Lung (tissue), 12 donors: Measurements from ENCODE around the gene CCNY. TPM values are rescaled to one million over a fixed set of nuclear protein-coding genes. Genes with fewer than 3 reads are reported as not detected.
A peak's percentile ranks its signal among the peaks of the same experiment; 100 is the strongest.

Experiments used
- ATAC-seq: fragments of 200-7000 bp; cut with Tn5 transposase; one replicate; pipeline ENCODE4 v1.9.1; 2020; ENCODE audit warnings: moderate number of reproducible peaks; ENCODE audit not compliant: insufficient read depth, low FRiP score
- DNase-seq, 3 donors: peaks; one replicate each; pipeline ENCODE4 v3.0.0-alpha.2; 2013 to 2017
- H3K27ac ChIP-seq, 2 donors: one replicate each; pipeline ENCODE4 v1.5.1; 2013; ENCODE audit warnings: mild to moderate bottlenecking in 2 of 2, moderate library complexity in 2 of 2, control low read depth in 1 of 2, inconsistent platforms in 1 of 2, low read depth in 1 of 2, low read length in 1 of 2
- H3K27me3 ChIP-seq, 3 donors: one replicate each; pipeline ENCODE4 v1.5.1; 2013; ENCODE audit warnings: low read length in 2 of 3; ENCODE audit not compliant: control insufficient read depth in 3 of 3, insufficient read depth in 3 of 3
- H3K36me3 ChIP-seq, 4 donors: one replicate each; pipeline ENCODE4 v1.5.1; 2013; ENCODE audit warnings: low read length in 4 of 4, mild to moderate bottlenecking in 1 of 4, moderate library complexity in 1 of 4; ENCODE audit not compliant: control insufficient read depth in 4 of 4, insufficient read depth in 4 of 4
- H3K4me1 ChIP-seq, 5 donors: one replicate each; pipeline ENCODE4 v1.5.1; 2013; ENCODE audit warnings: low read length in 5 of 5, mild to moderate bottlenecking in 2 of 5, moderate library complexity in 1 of 5; ENCODE audit not compliant: control insufficient read depth in 5 of 5, insufficient read depth in 5 of 5
- H3K4me3 ChIP-seq: one replicate; pipeline ENCODE4 v1.5.1; 2013; ENCODE audit warnings: mild to moderate bottlenecking, control low read depth, moderate library complexity
- H3K9ac ChIP-seq, 2 donors: one replicate each; pipeline ENCODE4 v1.5.1; 2013; ENCODE audit warnings: low read length in 2 of 2, control low read depth in 1 of 2; ENCODE audit not compliant: insufficient read depth in 1 of 2
- H3K9me3 ChIP-seq, 4 donors: one replicate each; pipeline ENCODE4 v1.5.1; 2013; ENCODE audit warnings: low read length in 3 of 4, mild to moderate bottlenecking in 1 of 4, moderate library complexity in 1 of 4; ENCODE audit not compliant: control insufficient read depth in 4 of 4, insufficient read depth in 3 of 4
- CTCF ChIP-seq: IDR thresholded peaks from 2 replicates; pipeline ENCODE4 v1.5.1; 2012; ENCODE audit warnings: mild to moderate bottlenecking; ENCODE audit errors: control extremely low read depth, extremely low read depth
- WGBS, 2 donors: extraction: QIAGEN DNeasy Blood & Tissue Kit; methylation state at CpG; one replicate each; pipeline ENCODE4 v1.1.7; 2013; 5-methylcytosine and 5-hydroxymethylcytosine counted together
- polyA plus RNA-seq, 2 donors: library from polyadenylated mRNA; stranded (reverse); fragments of 200-250 nt; gene quantifications; one replicate each; pipeline ENCODE4 v1.2.1, GENCODE V29; 2013
- total RNA-seq, 2 donors: library from RNA; depleted of rRNA in 1 of 2; stranded (reverse); fragments of >200 nt in 1 of 2; gene quantifications; one replicate each; pipeline ENCODE4 v1.2.1, GENCODE V29; 2014 to 2021
- donor health status: control.
- donor health status: control.
- donor health status: Bipolar disorder and iron deficiency.
- donor health status: healthy.
- donor health status: DM: yes; HTN: yes; CAD: no.

The CCNY gene
- total and polyA plus RNA-seq, 4 donors: 26.6 to 63.0 (median 38.8) TPM

GRCh38 chr10:35453855-35454532, 117.7 kb downstream of the CCNY start:
- peak in 2 of 3 donors; percentile 38 to 77 for DNase-seq
- H3K4me3 ChIP-seq: no peak overlapping the region
- no peaks in the 10 kb centered on the region for H3K27me3 ChIP-seq
- no peaks in the 10 kb centered on the region for H3K9me3 ChIP-seq
- WGBS, 2 donors: 67 to 75% methylated on average over 12 of the region's 12 CpGs
- H3K9ac ChIP-seq: no peak overlapping the region
- peaks cover 2 to 48% (median 32%) of the 10 kb centered on the region in 5 donors for H3K4me1 ChIP-seq
- TF ChIP-seq CTCF: no peak
- peak; percentile 42 for ATAC-seq
- H3K27ac ChIP-seq: peak overlapping the region in 1 of 2 donors; percentile 51
- no peaks in the 10 kb centered on the region for H3K36me3 ChIP-seq

GRCh38 chr10:35456153-35456720, 119.9 kb downstream of the CCNY start:
- Histone ChIP-seq H3K4me1 (peaks cover 0 to 53% (median 14%) of the 10 kb centered on the region in 5 donors), H3K27me3 (no peaks in the 10 kb centered on the region), H3K27ac (no peak overlapping the region), H3K9ac (no peak overlapping the region), H3K36me3 (no peaks in the 10 kb centered on the region), H3K4me3 (no peak overlapping the region), H3K9me3 (no peaks in the 10 kb centered on the region)
- TF ChIP-seq CTCF: no peak
- ATAC-seq (no peak), DNase-seq (no peak)
- 95% methylated on average over 3 of the region's 3 CpGs for WGBS, 2 donors

- Histone ChIP-seq H3K4me3 (no peak overlapping the region), H3K9ac (no peak overlapping the region), H3K9me3 (no peaks in the 10 kb centered on the region), H3K4me1 (peaks cover 0 to 56% (median 9%) of the 10 kb centered on the region in 5 donors), H3K36me3 (no peaks in the 10 kb centered on the region), H3K27ac (no peak overlapping the region), H3K27me3 (no peaks in the 10 kb centered on the region)
- WGBS, 2 donors: 94 to 97% methylated on average over 4 of the region's 4 CpGs
- ATAC-seq (no peak), DNase-seq (no peak)
- TF ChIP-seq CTCF: no peak
Measured at GRCh38 chr10:35456784-35457183, 120.5 kb downstream of the CCNY start.
